Activated CD8-positive, alpha-beta T cell treated with anti-CD3 and anti-CD28 coated beads for 36 hours (primary cell): ENCODE measurements around the gene TTPAL. TPM values are rescaled to one million over a fixed set of nuclear protein-coding genes. Genes with fewer than 3 reads are reported as not detected.
A peak's percentile ranks its signal among the peaks of the same experiment; 100 is the strongest.

Source experiments
- ATAC-seq: fragments of 200-7000 bp; cut with Tn5 transposase; one replicate; pipeline ENCODE4 v1.10.0; 2021; ENCODE audit warnings: mild to moderate bottlenecking, moderate library complexity
- CTCF ChIA-PET: fragments of 350-600 bp; sonication (Branson Sonifier 250); formaldehyde crosslinking; loops from one replicate; lab custom pipeline; 2021; ENCODE audit warnings: antibody characterized with exemption; lab: Charles Lee
- POLR2A ChIA-PET: fragments of 350-600 bp; sonication (Branson Sonifier 250); formaldehyde crosslinking; loops from one replicate; lab custom pipeline; 2021; ENCODE audit warnings: antibody characterized with exemption; lab: Charles Lee
- DNase-seq: peaks from one replicate; pipeline ENCODE4 v3.0.0-alpha.2; 2020
- H3K27ac Mint-ChIP-seq: one replicate; pipeline ENCODE4 v1.8.0; 2021; ENCODE audit warnings: mild to moderate bottlenecking, mixed read lengths
- H3K27me3 Mint-ChIP-seq: one replicate; pipeline ENCODE4 v1.8.0; 2021; ENCODE audit warnings: mixed read lengths
- H3K36me3 Mint-ChIP-seq: one replicate; pipeline ENCODE4 v1.8.0; 2021; ENCODE audit warnings: low read depth, mixed read lengths
- H3K4me1 Mint-ChIP-seq: one replicate; pipeline ENCODE4 v1.8.0; 2021; ENCODE audit warnings: low read depth, mixed read lengths
- H3K4me3 Mint-ChIP-seq: one replicate; pipeline ENCODE4 v1.8.0; 2021; ENCODE audit warnings: mild to moderate bottlenecking, moderate library complexity, mixed read lengths
- H3K9me3 Mint-ChIP-seq: one replicate; pipeline ENCODE4 v1.8.0; 2021; ENCODE audit warnings: mixed read lengths
- CTCF ChIP-seq: fragments of 200-600 bp; IDR thresholded peaks from one replicate; pipeline ENCODE4 v1.8.0; 2022; ENCODE audit warnings: antibody characterized with exemption, mild to moderate bottlenecking
- intact Hi-C: fragments of 100-400 bp; cut with micrococcal nuclease; formaldehyde crosslinking; loops from one replicate; pipeline ENCODE4 v1.10.0; 2022
- total RNA-seq, 2 experiments: library from RNA; stranded (reverse); gene quantifications; one replicate each; pipeline ENCODE4 v1.2.3, GENCODE V29; 2021

Gene TTPAL
- total RNA-seq, 2 experiments from 2014 or later: 15.2 to 19.5 TPM

- ChIA-PET POLR2A (interaction anchor here (0.7 to 1.1 kb wide), 2 partner anchors 23 to 27 kb away, joined by 3 to 4 read pairs; partner anchors contain the start of gene TTPAL), CTCF (interaction anchor here (0.8 to 0.9 kb wide), 3 partner anchors 12 to 106 kb away, joined by 3 read pairs; no protein-coding TSS in a partner anchor)
- ATAC-seq (no peak), DNase-seq (no peak)
- H3K36me3 Mint-ChIP-seq: peaks cover 26% of the 10 kb centered on the region
- no peak for TF ChIP-seq CTCF
- H3K4me3 Mint-ChIP-seq: no peak overlapping the region
- intact Hi-C loops: no loop called here
- no peaks in the 10 kb centered on the region for H3K4me1 Mint-ChIP-seq
- H3K27ac Mint-ChIP-seq: no peak overlapping the region
- H3K27me3 Mint-ChIP-seq: no peaks in the 10 kb centered on the region
- no peaks in the 10 kb centered on the region for H3K9me3 Mint-ChIP-seq
These were observed 27.3 kb downstream of the TTPAL start for GRCh38 chr20:44502968-44503367.

- POLR2A ChIA-PET: interaction anchor here (0.7 to 1.3 kb wide), 3 partner anchors 9 to 63 kb away, joined by 3 to 4 read pairs (median 4); partner anchors contain the start of gene TTPAL
- Mint-ChIP-seq H3K36me3 (peaks cover 25% of the 10 kb centered on the region), H3K4me1 (no peaks in the 10 kb centered on the region), H3K9me3 (no peaks in the 10 kb centered on the region), H3K4me3 (no peak overlapping the region), H3K27me3 (no peaks in the 10 kb centered on the region), H3K27ac (no peak overlapping the region)
- CTCF ChIA-PET: interaction anchor here (1.1 kb wide), 2 partner anchors 106 to 290 kb away, joined by 3 read pairs; no protein-coding TSS in a partner anchor
- ATAC-seq (no peak), DNase-seq (no peak)
- TF ChIP-seq CTCF: no peak
- intact Hi-C loops: no loop called here
These were observed 29.0 kb downstream of the TTPAL start for GRCh38 chr20:44504402-44505307.

GRCh38 chr20:44509762-44510161 lies 34.1 kb downstream of the TTPAL start:
- ChIA-PET CTCF (interaction anchor here (0.6 to 1.8 kb wide), 4 partner anchors 11 to 260 kb away, joined by 3 to 7 read pairs (median 4); no protein-coding TSS in a partner anchor), POLR2A (interaction anchor here (1.0 to 1.5 kb wide), 3 partner anchors 12 to 34 kb away, joined by 4 read pairs; partner anchors contain the start of gene TTPAL)
- H3K36me3 Mint-ChIP-seq: peaks cover 20% of the 10 kb centered on the region
- peaks cover 15% of the 10 kb centered on the region for H3K4me1 Mint-ChIP-seq
- H3K4me3 Mint-ChIP-seq: no peak overlapping the region
- peak overlapping the region; percentile 2 for H3K27ac Mint-ChIP-seq
- no peaks in the 10 kb centered on the region for H3K9me3 Mint-ChIP-seq
- TF ChIP-seq CTCF: no peak
- no peak for ATAC-seq
- DNase-seq: no peak
- intact Hi-C loops: no loop called here
- no peaks in the 10 kb centered on the region for H3K27me3 Mint-ChIP-seq

- no peak for TF ChIP-seq CTCF
- no peak overlapping the region for H3K4me3 Mint-ChIP-seq
- POLR2A ChIA-PET: no interaction called here
These were observed 38.2 kb downstream of the TTPAL start for GRCh38 chr20:44513871-44514270.

More at GRCh38 chr20:44513871-44514270, 38.2 kb downstream of the TTPAL start:
- Mint-ChIP-seq H3K27me3 (no peaks in the 10 kb centered on the region), H3K36me3 (peaks cover 12% of the 10 kb centered on the region), H3K27ac (peak overlapping the region; percentile 3), H3K9me3 (no peaks in the 10 kb centered on the region), H3K4me1 (peaks cover 38% of the 10 kb centered on the region)
- CTCF ChIA-PET: interaction anchor here (1.0 to 1.2 kb wide), 3 partner anchors 63 to 129 kb away, joined by 3 read pairs; no protein-coding TSS in a partner anchor
- ATAC-seq (peak; percentile 37), DNase-seq (no peak)
- intact Hi-C loops: no loop called here
